GM12878 (cell line): ENCODE results near the gene RAP1GAP.

ENCODE experiments used
- ATF3 ChIP-seq: IDR thresholded peaks from 2 replicates; pipeline ENCODE4 v1.6.1; 2011; ENCODE audit warnings: low read depth, mild to moderate bottlenecking, low read length, moderate library complexity, borderline replicate concordance; ENCODE audit errors: extremely low read depth
- BRCA1 ChIP-seq: IDR thresholded peaks from 2 replicates; pipeline ENCODE4 v1.6.1; 2011; ENCODE audit warnings: low read depth, low read length, improper control_type of control experiment
- CHD1 ChIP-seq: IDR thresholded peaks from 2 replicates; pipeline ENCODE4 v1.6.1; 2012; ENCODE audit warnings: low read depth, low read length, improper control_type of control experiment
- CHD4 ChIP-seq: fragments of 200-600 bp; sonication (generic); IDR thresholded peaks from 2 replicates; pipeline ENCODE4 v1.6.1; 2016; ENCODE audit warnings: mild to moderate bottlenecking
- FOS ChIP-seq: IDR thresholded peaks from 3 replicates; pipeline ENCODE4 v1.6.1; 2011; ENCODE audit warnings: borderline replicate concordance; ENCODE audit not compliant: insufficient read length; ENCODE audit errors: extremely low read depth
- FOXM1 ChIP-seq: IDR thresholded peaks from 2 replicates; pipeline ENCODE4 v1.6.1; 2012; ENCODE audit warnings: low read depth, mild to moderate bottlenecking, inconsistent platforms, low read length, moderate library complexity
- HDAC2 ChIP-seq: fragments of 200-600 bp; sonication (generic); IDR thresholded peaks from 2 replicates; pipeline ENCODE4 v1.6.1; 2017
- POLR2A ChIP-seq: IDR thresholded peaks from 2 replicates; pipeline ENCODE4 v1.6.1; 2011; ENCODE audit warnings: low read depth, mild to moderate bottlenecking, low read length
- POLR2AphosphoS5 ChIP-seq: IDR thresholded peaks from 2 replicates; pipeline ENCODE4 v1.6.1; 2011; ENCODE audit warnings: mild to moderate bottlenecking, low read length, inconsistent platforms
- PRDM15 ChIP-seq: fragments of 450-650 bp; formaldehyde crosslinking; IDR thresholded peaks from 2 replicates; pipeline ENCODE4 v1.4.0; 2020; ENCODE audit warnings: mild to moderate bottlenecking, moderate library complexity
- RAD21 ChIP-seq: IDR thresholded peaks from 2 replicates; pipeline ENCODE4 v1.6.1; 2011; ENCODE audit warnings: mild to moderate bottlenecking, low read depth, low read length, moderate library complexity; ENCODE audit not compliant: insufficient read depth
- ZNF274 ChIP-seq: IDR thresholded peaks from one replicate; pipeline ENCODE4 v1.8.0; 2011; ENCODE audit not compliant: insufficient read length, insufficient read depth
- TF ChIP-seq, protein P1 (sequence below): IDR thresholded peaks from 2 replicates; pipeline ENCODE4 v1.6.1; 2011; ENCODE audit warnings: mild to moderate bottlenecking, low read depth, low read length, moderate library complexity; ENCODE audit not compliant: insufficient replicate concordance
- TF ChIP-seq, protein P2 (sequence below), 3 experiments: IDR thresholded peaks in 2 of 3; conservative IDR thresholded peaks in 1 of 3; 2 replicates each; pipeline ENCODE4 v1.5.1; 2011; ENCODE audit warnings: low read depth in 3 of 3, low read length in 3 of 3, mild to moderate bottlenecking in 3 of 3, control low read depth in 2 of 3, moderate library complexity in 2 of 3, inconsistent platforms in 1 of 3, mixed read lengths in 1 of 3; ENCODE audit not compliant: control insufficient read depth in 2 of 3, insufficient read depth in 1 of 3; ENCODE audit errors: extremely low read depth in 1 of 3

GRCh38 chr1:21612057-21612456, 57.1 kb downstream of the RAP1GAP start:
- no peak for TF ChIP-seq FOS
- no peak for TF ChIP-seq CHD4
- no peak for TF ChIP-seq FOXM1
- TF ChIP-seq, protein P1, sequence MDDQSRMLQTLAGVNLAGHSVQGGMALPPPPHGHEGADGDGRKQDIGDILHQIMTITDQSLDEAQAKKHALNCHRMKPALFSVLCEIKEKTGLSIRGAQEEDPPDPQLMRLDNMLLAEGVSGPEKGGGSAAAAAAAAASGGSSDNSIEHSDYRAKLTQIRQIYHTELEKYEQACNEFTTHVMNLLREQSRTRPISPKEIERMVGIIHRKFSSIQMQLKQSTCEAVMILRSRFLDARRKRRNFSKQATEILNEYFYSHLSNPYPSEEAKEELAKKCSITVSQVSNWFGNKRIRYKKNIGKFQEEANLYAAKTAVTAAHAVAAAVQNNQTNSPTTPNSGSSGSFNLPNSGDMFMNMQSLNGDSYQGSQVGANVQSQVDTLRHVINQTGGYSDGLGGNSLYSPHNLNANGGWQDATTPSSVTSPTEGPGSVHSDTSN: no peak
- TF ChIP-seq RAD21: no peak
- TF ChIP-seq PRDM15 (CRISPR knock-in tag): no peak
- TF ChIP-seq BRCA1: no peak
- TF ChIP-seq POLR2AphosphoS5: no peak
- TF ChIP-seq CHD1: no peak
- no peak for TF ChIP-seq ZNF274
- TF ChIP-seq POLR2A: no peak
- no peak for TF ChIP-seq ATF3
- TF ChIP-seq, protein P2, sequence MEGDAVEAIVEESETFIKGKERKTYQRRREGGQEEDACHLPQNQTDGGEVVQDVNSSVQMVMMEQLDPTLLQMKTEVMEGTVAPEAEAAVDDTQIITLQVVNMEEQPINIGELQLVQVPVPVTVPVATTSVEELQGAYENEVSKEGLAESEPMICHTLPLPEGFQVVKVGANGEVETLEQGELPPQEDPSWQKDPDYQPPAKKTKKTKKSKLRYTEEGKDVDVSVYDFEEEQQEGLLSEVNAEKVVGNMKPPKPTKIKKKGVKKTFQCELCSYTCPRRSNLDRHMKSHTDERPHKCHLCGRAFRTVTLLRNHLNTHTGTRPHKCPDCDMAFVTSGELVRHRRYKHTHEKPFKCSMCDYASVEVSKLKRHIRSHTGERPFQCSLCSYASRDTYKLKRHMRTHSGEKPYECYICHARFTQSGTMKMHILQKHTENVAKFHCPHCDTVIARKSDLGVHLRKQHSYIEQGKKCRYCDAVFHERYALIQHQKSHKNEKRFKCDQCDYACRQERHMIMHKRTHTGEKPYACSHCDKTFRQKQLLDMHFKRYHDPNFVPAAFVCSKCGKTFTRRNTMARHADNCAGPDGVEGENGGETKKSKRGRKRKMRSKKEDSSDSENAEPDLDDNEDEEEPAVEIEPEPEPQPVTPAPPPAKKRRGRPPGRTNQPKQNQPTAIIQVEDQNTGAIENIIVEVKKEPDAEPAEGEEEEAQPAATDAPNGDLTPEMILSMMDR (IDR thresholded peaks at IDR 0.05 in 2 of 3, conservative IDR thresholded peaks at IDR 0.05 in 1 of 3; ENCODE audit: control insufficient read depth in 2 of 3, extremely low read depth in 1 of 3, insufficient read depth in 1 of 3, low read depth in 3 of 3, low read length in 3 of 3): no peak
- no peak for TF ChIP-seq HDAC2
